GM23338 (cell line): ENCODE data around the gene ADCYAP1R1.

Source experiments
- CREB1 ChIP-seq: fragments of 250-450 bp; sonication (Bioruptor Pico); IDR thresholded peaks from 2 replicates; pipeline ENCODE4 v1.5.0; 2020; ENCODE audit warnings: low read depth, mild to moderate bottlenecking, moderate library complexity
- CTCF ChIP-seq, 2 experiments: fragments of 200-600 bp in 1 of 2; sonication (generic) in 1 of 2; conservative IDR thresholded peaks; 2 replicates each; pipeline versions ENCODE4 v1.5.1 to v1.6.1; 2016 to 2017; ENCODE audit warnings: antibody characterized with exemption in 2 of 2, low read depth in 2 of 2, mild to moderate bottlenecking in 2 of 2, moderate library complexity in 1 of 2
- ETS1 ChIP-seq: IDR thresholded peaks from 2 replicates; pipeline ENCODE4 v1.6.1; 2016; ENCODE audit warnings: antibody characterized with exemption
- EZH2 ChIP-seq: fragments of 200-600 bp; sonication (generic); IDR thresholded peaks from one replicate; pipeline ENCODE4 v1.8.0; 2017; ENCODE audit warnings: antibody characterized with exemption, mild to moderate bottlenecking, low read depth; ENCODE audit not compliant: unreplicated experiment
- EZH2phosphoT487 ChIP-seq: fragments of 200-600 bp; sonication (generic); IDR thresholded peaks from one replicate; pipeline ENCODE4 v1.8.1; 2018; ENCODE audit warnings: antibody characterized with exemption; ENCODE audit not compliant: unreplicated experiment
- JUNB ChIP-seq: IDR thresholded peaks from one replicate; pipeline ENCODE4 v1.6.1; 2016; ENCODE audit warnings: antibody characterized with exemption; ENCODE audit not compliant: unreplicated experiment
- POLR2AphosphoS5 ChIP-seq: IDR thresholded peaks from 2 replicates; pipeline ENCODE4 v1.6.1; 2016; ENCODE audit warnings: antibody characterized with exemption, low read depth
- REST ChIP-seq: IDR thresholded peaks from one replicate; pipeline ENCODE4 v1.6.1; 2018; ENCODE audit warnings: antibody characterized with exemption; ENCODE audit not compliant: unreplicated experiment

- TF ChIP-seq EZH2phosphoT487 (no peak), CTCF (conservative IDR thresholded peaks at IDR 0.05; ENCODE audit: low read depth in 2 of 2) (0 out of 4 replicates have a peak, but pooled peaks have one; percentile 11 to 17), POLR2AphosphoS5 (no peak), REST (no peak), ETS1 (no peak), EZH2 (no peak), CREB1 (CRISPR knock-in tag) (no peak), JUNB (no peak)
Measured at GRCh38 chr7:31126976-31127375, 74.9 kb downstream of the ADCYAP1R1 start.
